ENCODE data around the gene HAPLN1. TPM values are rescaled to one million over a fixed set of nuclear protein-coding genes. Genes with fewer than 3 reads are reported as not detected.

Gene HAPLN1
- total RNA-seq, 1 donor from 2014 or later, result not detected

- no peaks in the 10 kb centered on the region for H3K4me1 ChIP-seq
- no peak overlapping the region for H3K27ac ChIP-seq
- H3K27me3 ChIP-seq, result no peaks in the 10 kb centered on the region
- intact Hi-C loops (cut with DNase I), result no loop called here
- no peak for TF ChIP-seq POLR2A (IDR thresholded peaks at IDR 0.05)
- TF ChIP-seq POLR2AphosphoS5 (IDR thresholded peaks at IDR 0.05; ENCODE audit: insufficient read depth in 1 of 2, low read depth in 1 of 2), result no peak
- no peak for TF ChIP-seq CTCF (IDR thresholded peaks at IDR 0.05)
- no peak overlapping the region for H3K4me3 ChIP-seq
- no peak for DNase-seq (ENCODE audit: extremely low spot score in 2 of 2)
- no peaks in the 10 kb centered on the region for H3K36me3 ChIP-seq
- no peaks in the 10 kb centered on the region for H3K9me3 ChIP-seq
These were observed 10.7 kb downstream of the HAPLN1 start for GRCh38 chr5:83709973-83710372.

DNA sequence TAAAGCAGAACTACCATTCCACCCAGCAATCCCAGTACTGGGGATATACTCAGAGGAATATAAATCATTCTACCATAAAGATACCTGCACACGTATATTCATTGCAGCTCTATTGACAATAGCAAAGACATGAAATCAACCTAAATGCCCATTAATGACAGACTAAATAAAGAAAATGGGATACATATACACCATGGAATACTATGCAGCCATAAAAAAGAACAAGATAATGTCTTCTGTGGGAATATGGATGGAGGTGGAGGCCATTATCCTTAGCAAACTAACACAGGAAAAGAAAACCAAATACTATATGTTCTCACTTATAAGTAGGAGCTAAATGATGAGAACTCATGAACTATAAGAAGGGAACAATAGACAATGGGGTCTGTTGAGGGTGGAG is 12.5 kb downstream of the HAPLN1 start:
- TF ChIP-seq CTCF (IDR thresholded peaks at IDR 0.05) (no peak), POLR2A (IDR thresholded peaks at IDR 0.05) (no peak), POLR2AphosphoS5 (IDR thresholded peaks at IDR 0.05; ENCODE audit: insufficient read depth in 1 of 2, low read depth in 1 of 2) (no peak)
- no peaks in the 10 kb centered on the region for H3K9me3 ChIP-seq
- DNase-seq (ENCODE audit: extremely low spot score in 2 of 2), result no peak
- H3K27ac ChIP-seq, result no peak overlapping the region
- intact Hi-C loops (cut with DNase I), result no loop called here
- H3K4me3 ChIP-seq, result no peak overlapping the region
- no peaks in the 10 kb centered on the region for H3K36me3 ChIP-seq
- no peaks in the 10 kb centered on the region for H3K4me1 ChIP-seq
- H3K27me3 ChIP-seq, result no peaks in the 10 kb centered on the region

DNA sequence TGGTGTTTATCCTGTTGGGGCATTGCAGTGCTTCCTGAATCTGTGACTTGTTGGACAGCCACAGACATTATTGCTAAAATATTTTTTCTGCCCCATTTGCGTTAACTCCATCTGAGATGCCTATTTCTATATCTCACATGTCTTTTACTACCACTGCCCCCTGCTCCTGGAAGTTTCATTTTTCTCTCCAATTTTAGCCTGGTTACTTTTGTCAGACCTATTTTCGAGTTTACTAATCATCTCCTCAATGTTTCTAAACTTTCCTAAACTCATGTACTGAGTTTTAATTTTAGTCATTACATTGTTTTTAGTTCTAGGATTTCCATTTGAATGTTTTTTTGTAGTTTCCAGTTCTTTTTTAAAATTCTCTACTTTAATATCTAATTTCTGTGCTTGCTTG is 17.6 kb downstream of the HAPLN1 start:
- Histone ChIP-seq H3K36me3 (no peaks in the 10 kb centered on the region), H3K27ac (no peak overlapping the region)
- TF ChIP-seq CTCF (IDR thresholded peaks at IDR 0.05) (no peak), POLR2A (IDR thresholded peaks at IDR 0.05) (no peak), POLR2AphosphoS5 (IDR thresholded peaks at IDR 0.05; ENCODE audit: insufficient read depth in 1 of 2, low read depth in 1 of 2) (no peak)

GRCh38 chr5:83701886-83702285 is 18.8 kb downstream of the HAPLN1 start:
- no peak for TF ChIP-seq POLR2A (IDR thresholded peaks at IDR 0.05)
- TF ChIP-seq CTCF (IDR thresholded peaks at IDR 0.05), result no peak
- TF ChIP-seq POLR2AphosphoS5 (IDR thresholded peaks at IDR 0.05; ENCODE audit: insufficient read depth in 1 of 2, low read depth in 1 of 2), result no peak
- Histone ChIP-seq H3K27ac (no peak overlapping the region), H3K9me3 (no peaks in the 10 kb centered on the region), H3K27me3 (no peaks in the 10 kb centered on the region), H3K4me3 (no peak overlapping the region), H3K36me3 (no peaks in the 10 kb centered on the region), H3K4me1 (no peaks in the 10 kb centered on the region)
- intact Hi-C loops (cut with DNase I), result no loop called here
- no peak for DNase-seq (ENCODE audit: extremely low spot score in 2 of 2)

More for the DNA sequence above, 17.6 kb downstream of the HAPLN1 start:
- H3K27me3 ChIP-seq, result no peaks in the 10 kb centered on the region
- no peaks in the 10 kb centered on the region for H3K4me1 ChIP-seq
- intact Hi-C loops (cut with DNase I), result no loop called here
- no peaks in the 10 kb centered on the region for H3K9me3 ChIP-seq
- no peak for DNase-seq (ENCODE audit: extremely low spot score in 2 of 2)
- no peak overlapping the region for H3K4me3 ChIP-seq

DNA sequence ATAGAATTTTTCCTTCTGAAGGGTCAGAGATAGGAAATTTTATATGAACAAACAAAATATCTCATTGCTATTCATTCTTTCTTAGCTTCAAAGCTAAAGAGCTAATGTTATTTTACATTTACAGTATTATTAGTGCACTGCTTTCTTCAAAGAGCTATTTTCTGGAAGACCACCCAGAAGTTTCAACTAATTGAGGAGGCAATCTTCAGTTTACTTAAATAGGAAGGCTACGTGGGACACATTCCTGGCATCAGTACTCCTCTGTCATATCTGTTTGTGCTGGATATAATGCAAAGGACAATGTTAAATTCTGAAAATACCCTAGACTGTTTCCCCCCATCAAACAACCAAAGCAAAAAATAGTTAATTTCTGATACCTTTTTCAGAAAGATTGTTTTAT is 30.8 kb downstream of the HAPLN1 start:
- H3K4me1 ChIP-seq, result no peaks in the 10 kb centered on the region
- H3K9me3 ChIP-seq, result no peaks in the 10 kb centered on the region
- DNase-seq (ENCODE audit: extremely low spot score in 2 of 2), result no peak
- intact Hi-C loops (cut with DNase I), result no loop called here
- no peak for TF ChIP-seq CTCF (IDR thresholded peaks at IDR 0.05)
- H3K4me3 ChIP-seq, result no peak overlapping the region
- H3K36me3 ChIP-seq, result no peaks in the 10 kb centered on the region
- H3K27me3 ChIP-seq, result no peaks in the 10 kb centered on the region
- no peak overlapping the region for H3K27ac ChIP-seq

Data from vagina (tissue), 2 donors.